ENCODE measurements around the gene SSNA1.

Gene SSNA1

DNA sequence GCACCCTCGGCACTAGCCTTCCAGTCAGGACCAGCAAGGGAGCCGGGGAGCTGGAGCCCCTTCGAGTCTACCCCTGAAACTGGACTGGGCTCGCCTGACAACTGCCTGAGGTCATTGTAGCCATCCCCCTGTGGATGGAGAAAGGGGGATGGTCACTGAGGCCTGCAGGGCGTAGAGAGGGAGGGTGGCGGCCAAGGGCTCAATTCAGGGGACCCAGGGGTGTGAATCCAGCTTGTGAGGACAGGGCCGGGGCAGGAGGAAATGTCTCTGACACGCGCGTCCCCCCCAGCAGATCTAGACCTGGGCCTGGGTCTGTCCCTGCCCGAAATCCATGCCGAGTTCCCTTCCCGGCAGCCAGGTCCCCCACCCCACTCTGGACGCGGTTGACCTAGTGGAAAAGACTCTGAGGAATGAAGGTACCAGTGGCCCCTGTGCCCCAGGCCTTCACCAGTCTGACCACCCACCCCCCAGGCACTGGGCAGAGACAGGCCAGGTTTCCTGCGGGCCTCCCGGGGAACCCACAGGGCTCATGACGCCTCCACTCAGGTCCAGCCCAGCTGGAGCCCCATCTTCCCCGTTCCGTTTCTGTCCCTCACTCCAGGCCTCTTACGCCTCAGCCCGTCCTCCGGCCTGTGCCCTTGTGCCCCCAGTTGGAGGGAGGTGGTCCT is 43.0 kb downstream of the SSNA1 start:
- peak overlapping the region; percentile 50 for H3K4me3 ChIP-seq (ENCODE audit: low read depth, low read length)
- DNase-seq (ENCODE audit: low read depth): no peak
- TF ChIP-seq, protein P1, sequence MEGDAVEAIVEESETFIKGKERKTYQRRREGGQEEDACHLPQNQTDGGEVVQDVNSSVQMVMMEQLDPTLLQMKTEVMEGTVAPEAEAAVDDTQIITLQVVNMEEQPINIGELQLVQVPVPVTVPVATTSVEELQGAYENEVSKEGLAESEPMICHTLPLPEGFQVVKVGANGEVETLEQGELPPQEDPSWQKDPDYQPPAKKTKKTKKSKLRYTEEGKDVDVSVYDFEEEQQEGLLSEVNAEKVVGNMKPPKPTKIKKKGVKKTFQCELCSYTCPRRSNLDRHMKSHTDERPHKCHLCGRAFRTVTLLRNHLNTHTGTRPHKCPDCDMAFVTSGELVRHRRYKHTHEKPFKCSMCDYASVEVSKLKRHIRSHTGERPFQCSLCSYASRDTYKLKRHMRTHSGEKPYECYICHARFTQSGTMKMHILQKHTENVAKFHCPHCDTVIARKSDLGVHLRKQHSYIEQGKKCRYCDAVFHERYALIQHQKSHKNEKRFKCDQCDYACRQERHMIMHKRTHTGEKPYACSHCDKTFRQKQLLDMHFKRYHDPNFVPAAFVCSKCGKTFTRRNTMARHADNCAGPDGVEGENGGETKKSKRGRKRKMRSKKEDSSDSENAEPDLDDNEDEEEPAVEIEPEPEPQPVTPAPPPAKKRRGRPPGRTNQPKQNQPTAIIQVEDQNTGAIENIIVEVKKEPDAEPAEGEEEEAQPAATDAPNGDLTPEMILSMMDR (IDR thresholded peaks at IDR 0.05; ENCODE audit: control insufficient read depth, extremely low read depth, insufficient read depth): no peak

DNA sequence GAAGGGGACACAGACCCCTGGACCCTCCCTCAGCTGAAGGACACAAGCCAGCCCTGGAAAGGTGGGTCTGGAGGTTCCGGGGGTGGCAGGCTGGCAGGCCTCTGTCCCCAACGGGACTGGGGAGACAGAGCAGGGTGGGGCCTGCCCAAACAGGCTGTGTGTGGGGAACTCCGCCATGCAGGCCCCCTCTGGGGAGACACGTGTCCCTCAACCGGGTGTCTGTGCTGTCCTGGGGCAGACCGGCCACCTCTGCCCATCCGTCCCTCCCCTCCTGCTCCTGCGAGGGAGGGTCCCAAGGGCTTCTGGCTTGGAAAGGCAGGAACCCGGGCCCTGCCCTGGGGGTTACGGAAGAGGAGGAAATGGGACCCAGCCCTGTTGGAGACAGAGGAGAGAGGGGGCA is 43.6 kb downstream of the SSNA1 start:
- TF ChIP-seq, protein P1 (IDR thresholded peaks at IDR 0.05; ENCODE audit: control insufficient read depth, extremely low read depth, insufficient read depth): no peak
- peak overlapping the region; percentile 50 for H3K4me3 ChIP-seq (ENCODE audit: low read depth, low read length)
- DNase-seq (ENCODE audit: low read depth): no peak

GRCh38 chr9:137232510-137232909 is 44.0 kb downstream of the SSNA1 start:
- TF ChIP-seq, protein P1 (IDR thresholded peaks at IDR 0.05; ENCODE audit: control insufficient read depth, extremely low read depth, insufficient read depth): no peak
- H3K4me3 ChIP-seq (ENCODE audit: low read depth, low read length): peak overlapping the region; percentile 50
- no peak for DNase-seq (ENCODE audit: low read depth)

GRCh38 chr9:137233143-137233980 is 44.9 kb downstream of the SSNA1 start:
- TF ChIP-seq, protein P1 (IDR thresholded peaks at IDR 0.05; ENCODE audit: control insufficient read depth, extremely low read depth, insufficient read depth): no peak
- DNase-seq (ENCODE audit: low read depth): no peak

DNA sequence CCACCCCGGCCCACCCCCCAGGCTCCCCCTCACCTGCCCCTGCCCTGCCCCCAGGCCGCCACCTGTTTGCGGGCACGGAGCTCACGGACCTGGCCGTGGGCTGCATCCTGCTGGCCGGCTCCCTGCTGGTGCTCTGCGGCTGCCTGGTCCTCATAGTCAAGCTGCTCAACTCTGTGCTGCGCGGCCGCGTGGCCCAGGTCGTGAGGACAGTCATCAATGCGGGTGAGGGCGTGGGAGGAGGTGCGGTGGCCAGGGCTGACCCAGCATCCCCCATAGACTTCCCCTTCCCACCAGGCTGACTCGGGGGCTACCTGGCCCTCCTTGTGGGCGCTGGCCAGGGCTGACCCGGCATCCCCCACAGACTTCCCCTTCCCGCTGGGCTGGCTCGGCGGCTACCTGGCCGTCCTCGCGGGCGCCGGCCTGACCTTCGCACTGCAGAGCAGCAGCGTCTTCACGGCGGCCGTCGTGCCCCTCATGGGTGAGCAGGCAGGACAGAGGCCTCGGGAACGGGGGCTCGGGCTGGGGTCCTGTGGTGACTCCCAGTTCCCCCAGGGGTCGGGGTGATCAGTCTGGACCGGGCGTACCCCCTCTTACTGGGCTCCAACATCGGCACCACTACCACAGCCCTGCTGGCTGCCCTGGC is 45.7 kb downstream of the SSNA1 start:
- no peak overlapping the region for H3K4me3 ChIP-seq (ENCODE audit: low read depth, low read length)
- TF ChIP-seq, protein P1 (IDR thresholded peaks at IDR 0.05; ENCODE audit: control insufficient read depth, extremely low read depth, insufficient read depth): no peak
- no peak for DNase-seq (ENCODE audit: low read depth)

More at GRCh38 chr9:137233143-137233980, 44.9 kb downstream of the SSNA1 start:
- H3K4me3 ChIP-seq (ENCODE audit: low read depth, low read length): no peak overlapping the region

- TF ChIP-seq, protein P1 (IDR thresholded peaks at IDR 0.05; ENCODE audit: control insufficient read depth, extremely low read depth, insufficient read depth): no peak
- no peak overlapping the region for H3K4me3 ChIP-seq (ENCODE audit: low read depth, low read length)
- DNase-seq (ENCODE audit: low read depth): no peak
Measured at GRCh38 chr9:137234758-137235423, 46.4 kb downstream of the SSNA1 start.
